Loucy (cell line): ENCODE data around the gene SHB.

Experiments
- H2AFZ ChIP-seq: fragments of 200-600 bp; sonication (generic); 2 replicates; pipeline ENCODE4 v1.6.0; 2016; ENCODE audit warnings: antibody characterized with exemption, mild to moderate bottlenecking, low read length, moderate library complexity
- H3F3A ChIP-seq: fragments of 200-600 bp; 2 replicates; pipeline ENCODE4 v1.6.0; 2016; ENCODE audit warnings: antibody characterized with exemption, low read depth, mild to moderate bottlenecking
- H3K27me3 ChIP-seq: fragments of 200-600 bp; sonication (generic); 2 replicates; pipeline ENCODE4 v1.6.1; 2014; ENCODE audit warnings: low read length, mild to moderate bottlenecking; ENCODE audit not compliant: insufficient read depth, poor library complexity, severe bottlenecking
- H3K36me3 ChIP-seq: fragments of 200-600 bp; sonication (generic); 2 replicates; pipeline ENCODE4 v1.6.1; 2016; ENCODE audit warnings: low read length; ENCODE audit not compliant: insufficient read depth
- H3K4me1 ChIP-seq: fragments of 200-600 bp; sonication (generic); 2 replicates; pipeline ENCODE4 v1.5.1; 2014; ENCODE audit warnings: low read length, mild to moderate bottlenecking; ENCODE audit not compliant: insufficient read depth, poor library complexity, severe bottlenecking
- H3K4me2 ChIP-seq: fragments of 200-600 bp; sonication (generic); 2 replicates; pipeline ENCODE4 v1.6.0; 2014; ENCODE audit warnings: antibody characterized with exemption, low read length, low read depth, mild to moderate bottlenecking; ENCODE audit not compliant: poor library complexity, severe bottlenecking
- H3K4me3 ChIP-seq: fragments of 200-600 bp; sonication (generic); 2 replicates; pipeline ENCODE4 v1.5.1; 2014; ENCODE audit warnings: low read length, mild to moderate bottlenecking, mixed read lengths; ENCODE audit not compliant: poor library complexity, severe bottlenecking
- H3K79me2 ChIP-seq: fragments of 200-600 bp; sonication (generic); 2 replicates; pipeline ENCODE4 v1.6.1; 2014; ENCODE audit warnings: low read length; ENCODE audit not compliant: insufficient read depth
- H3K9ac ChIP-seq: fragments of 200-600 bp; sonication (generic); 2 replicates; pipeline ENCODE4 v1.6.0; 2014; ENCODE audit warnings: mild to moderate bottlenecking, low read depth, low read length, moderate library complexity; ENCODE audit not compliant: poor library complexity, severe bottlenecking
- H3K9me2 ChIP-seq: fragments of 200-600 bp; sonication (generic); replicated peaks from 2 replicates; pipeline ENCODE4 v1.6.1; 2016; ENCODE audit warnings: low read depth, low read length, mixed read lengths
- H3K9me3 ChIP-seq: fragments of 200-600 bp; sonication (generic); 2 replicates; pipeline ENCODE4 v1.6.1; 2014; ENCODE audit warnings: mild to moderate bottlenecking, antibody characterized with exemption, low read length, low read depth; ENCODE audit not compliant: insufficient read depth
- H4K20me1 ChIP-seq: fragments of 200-600 bp; sonication (generic); 2 replicates; pipeline ENCODE4 v1.6.0; 2014; ENCODE audit warnings: antibody characterized with exemption, low read length, mild to moderate bottlenecking; ENCODE audit not compliant: insufficient read depth, poor library complexity, severe bottlenecking
- CTCF ChIP-seq: fragments of 200-600 bp; sonication (generic); conservative IDR thresholded peaks from 2 replicates; pipeline ENCODE4 v1.5.1; 2014; ENCODE audit warnings: mild to moderate bottlenecking, antibody characterized with exemption, low read length
- EZH2phosphoT487 ChIP-seq: fragments of 200-600 bp; IDR thresholded peaks from 2 replicates; pipeline ENCODE4 v1.6.1; 2018; ENCODE audit warnings: antibody characterized with exemption, mild to moderate bottlenecking, moderate library complexity, borderline replicate concordance

SHB gene

GRCh38 chr9:37931592-37931991 is 137.4 kb downstream of the SHB start:
- H3K36me3 ChIP-seq: no peaks in the 10 kb centered on the region
- H3K4me2 ChIP-seq: no peak overlapping the region
- no peaks in the 10 kb centered on the region for H3K4me1 ChIP-seq
- H3K9me2 ChIP-seq: no peaks in the 10 kb centered on the region
- no peaks in the 10 kb centered on the region for H3K27me3 ChIP-seq
- no peaks in the 10 kb centered on the region for H4K20me1 ChIP-seq
- H3K4me3 ChIP-seq: no peak overlapping the region
- no peak overlapping the region for H3K9ac ChIP-seq
- no peak overlapping the region for H2AFZ ChIP-seq
- TF ChIP-seq CTCF: no peak
- no peak for TF ChIP-seq EZH2phosphoT487
- H3K9me3 ChIP-seq: no peaks in the 10 kb centered on the region
- no peaks in the 10 kb centered on the region for H3K79me2 ChIP-seq
- no peaks in the 10 kb centered on the region for H3F3A ChIP-seq

GRCh38 chr9:37929441-37929895 is 139.6 kb downstream of the SHB start:
- H3K4me1 ChIP-seq: no peaks in the 10 kb centered on the region
- no peaks in the 10 kb centered on the region for H3K36me3 ChIP-seq
- TF ChIP-seq EZH2phosphoT487: no peak
- no peak for TF ChIP-seq CTCF
- H3K27me3 ChIP-seq: no peaks in the 10 kb centered on the region
- no peaks in the 10 kb centered on the region for H4K20me1 ChIP-seq
- H3K9ac ChIP-seq: no peak overlapping the region
- no peaks in the 10 kb centered on the region for H3K9me2 ChIP-seq
- no peak overlapping the region for H3K4me2 ChIP-seq
- H3K79me2 ChIP-seq: no peaks in the 10 kb centered on the region
- H2AFZ ChIP-seq: no peak overlapping the region
- H3K9me3 ChIP-seq: no peaks in the 10 kb centered on the region
- H3F3A ChIP-seq: no peaks in the 10 kb centered on the region
- no peak overlapping the region for H3K4me3 ChIP-seq

- Histone ChIP-seq H3K4me3 (no peak overlapping the region), H3F3A (no peaks in the 10 kb centered on the region), H3K36me3 (no peaks in the 10 kb centered on the region), H3K79me2 (no peaks in the 10 kb centered on the region), H3K27me3 (no peaks in the 10 kb centered on the region), H3K9me2 (no peaks in the 10 kb centered on the region), H3K9ac (no peak overlapping the region), H2AFZ (no peak overlapping the region), H3K9me3 (no peaks in the 10 kb centered on the region), H3K4me1 (no peaks in the 10 kb centered on the region), H3K4me2 (no peak overlapping the region), H4K20me1 (no peaks in the 10 kb centered on the region)
- TF ChIP-seq EZH2phosphoT487 (no peak), CTCF (no peak)
These were observed 140.2 kb downstream of the SHB start for GRCh38 chr9:37928552-37929430.
